ENCODE results near the gene DERL2. TPM values are rescaled to one million over a fixed set of nuclear protein-coding genes. Genes with fewer than 3 reads are reported as not detected.

DERL2 gene
- polyA plus RNA-seq, 1 donor (not counting 4 experiments of a cell fraction or from before 2014, with no cell fraction given), result 83.6 TPM

DNA sequence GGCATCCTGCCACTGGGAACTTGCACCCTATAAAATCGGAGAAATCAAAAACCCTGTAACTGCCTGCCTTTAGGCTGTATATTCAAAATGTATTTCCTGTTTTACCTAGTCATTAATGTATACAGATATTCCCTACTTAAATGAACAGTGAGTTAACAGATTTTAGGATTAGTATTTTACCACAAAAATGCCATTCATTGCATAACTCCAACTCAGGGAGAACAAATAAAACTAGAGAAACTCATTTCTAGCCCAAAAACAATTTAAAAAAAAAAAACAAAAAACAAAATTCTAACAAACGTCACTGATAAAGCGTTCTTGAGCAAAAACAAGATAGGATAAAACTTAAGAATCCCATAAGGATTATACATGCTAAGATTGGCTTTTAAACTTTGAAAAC lies 13.5 kb downstream of the DERL2 start:
- Histone ChIP-seq H4K20me1 (ENCODE audit: control insufficient read depth, extremely low read depth, insufficient read depth, low read length) (no peaks in the 10 kb centered on the region), H3K4me3 (ENCODE audit: control insufficient read depth in 2 of 3, extremely low read depth in 1 of 3, insufficient read depth in 2 of 3, low read depth in 1 of 3, low read length in 3 of 3) (no peak overlapping the region), H2AFZ (ENCODE audit: control insufficient read depth, low read length) (no peak overlapping the region), H3K36me3 (ENCODE audit: control insufficient read depth in 2 of 2, extremely low read depth in 1 of 2, insufficient read depth in 2 of 2, low read length in 2 of 2) (peaks cover 10 to 16% of the 10 kb centered on the region in 2 experiments), H3K27me3 (ENCODE audit: control insufficient read depth, extremely low read depth, insufficient read depth, low read length) (no peaks in the 10 kb centered on the region), H3K79me2 (ENCODE audit: control insufficient read depth, insufficient read depth, low read length) (peaks cover 17% of the 10 kb centered on the region), H3K27ac (ENCODE audit: control insufficient read depth, insufficient read depth, low read length) (no peak overlapping the region), H3K9ac (ENCODE audit: control insufficient read depth, extremely low read depth, insufficient read depth, low read length) (no peak overlapping the region), H3K4me2 (ENCODE audit: control insufficient read depth, extremely low read depth, insufficient read depth, low read depth, low read length) (no peak overlapping the region), H3K4me1 (ENCODE audit: control insufficient read depth, extremely low read depth, insufficient read depth, low read length) (no peaks in the 10 kb centered on the region), H3K9me1 (ENCODE audit: control insufficient read depth, extremely low read depth, insufficient read depth, low read length) (no peaks in the 10 kb centered on the region), H3K9me3 (ENCODE audit: control insufficient read depth, low read depth, low read length) (no peaks in the 10 kb centered on the region)
- FAIRE-seq (no peak), DNase-seq (ENCODE audit: low read depth, low spot score) (no peak)
- dilution Hi-C loops (cut with MboI; ENCODE audit: extremely low pct_ligation_motif_present, low sequenced_read_pairs), result no loop called here
- no peak for TF ChIP-seq EZH2 (IDR thresholded peaks at IDR 0.05; ENCODE audit: low read length)
- TF ChIP-seq, protein P1, sequence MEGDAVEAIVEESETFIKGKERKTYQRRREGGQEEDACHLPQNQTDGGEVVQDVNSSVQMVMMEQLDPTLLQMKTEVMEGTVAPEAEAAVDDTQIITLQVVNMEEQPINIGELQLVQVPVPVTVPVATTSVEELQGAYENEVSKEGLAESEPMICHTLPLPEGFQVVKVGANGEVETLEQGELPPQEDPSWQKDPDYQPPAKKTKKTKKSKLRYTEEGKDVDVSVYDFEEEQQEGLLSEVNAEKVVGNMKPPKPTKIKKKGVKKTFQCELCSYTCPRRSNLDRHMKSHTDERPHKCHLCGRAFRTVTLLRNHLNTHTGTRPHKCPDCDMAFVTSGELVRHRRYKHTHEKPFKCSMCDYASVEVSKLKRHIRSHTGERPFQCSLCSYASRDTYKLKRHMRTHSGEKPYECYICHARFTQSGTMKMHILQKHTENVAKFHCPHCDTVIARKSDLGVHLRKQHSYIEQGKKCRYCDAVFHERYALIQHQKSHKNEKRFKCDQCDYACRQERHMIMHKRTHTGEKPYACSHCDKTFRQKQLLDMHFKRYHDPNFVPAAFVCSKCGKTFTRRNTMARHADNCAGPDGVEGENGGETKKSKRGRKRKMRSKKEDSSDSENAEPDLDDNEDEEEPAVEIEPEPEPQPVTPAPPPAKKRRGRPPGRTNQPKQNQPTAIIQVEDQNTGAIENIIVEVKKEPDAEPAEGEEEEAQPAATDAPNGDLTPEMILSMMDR (optimal IDR thresholded peaks at IDR 0.05 in 1 of 3, IDR thresholded peaks at IDR 0.05 in 1 of 3, conservative IDR thresholded peaks at IDR 0.05 in 1 of 3; ENCODE audit: extremely low read depth in 1 of 3, insufficient read depth in 2 of 3, low read length in 3 of 3), result no peak

DNA sequence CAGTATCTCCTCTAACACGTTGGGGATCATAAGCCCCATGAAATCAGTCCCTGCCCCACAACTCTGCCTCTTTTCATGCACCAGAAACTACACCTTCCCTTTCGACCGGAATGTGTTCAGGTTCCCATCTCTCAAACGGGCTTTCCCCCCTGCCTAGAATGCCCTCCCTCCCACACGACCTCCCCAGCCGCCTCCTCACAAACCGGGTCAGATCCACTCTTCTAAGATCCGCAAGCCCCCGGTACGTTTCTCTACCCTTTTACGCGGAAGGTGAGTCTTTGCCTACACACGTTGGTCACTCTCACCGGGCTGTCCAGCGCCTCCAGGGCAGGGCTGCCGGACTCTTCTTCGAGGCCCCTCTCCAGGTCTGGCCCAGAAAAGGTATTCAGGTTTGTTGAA lies 17.9 kb downstream of the DERL2 start:
- Histone ChIP-seq H3K9ac (ENCODE audit: control insufficient read depth, extremely low read depth, insufficient read depth, low read length) (peak overlapping the region; percentile 82), H3K4me3 (ENCODE audit: control insufficient read depth in 2 of 3, extremely low read depth in 1 of 3, insufficient read depth in 2 of 3, low read depth in 1 of 3, low read length in 3 of 3) (peak overlapping the region; percentile 78 to 88 (median 86)), H3K9me3 (ENCODE audit: control insufficient read depth, low read depth, low read length) (no peaks in the 10 kb centered on the region), H4K20me1 (ENCODE audit: control insufficient read depth, extremely low read depth, insufficient read depth, low read length) (no peaks in the 10 kb centered on the region), H2AFZ (ENCODE audit: control insufficient read depth, low read length) (peak overlapping the region; percentile 88), H3K36me3 (ENCODE audit: control insufficient read depth in 2 of 2, extremely low read depth in 1 of 2, insufficient read depth in 2 of 2, low read length in 2 of 2) (peaks cover 0 to 8% of the 10 kb centered on the region in 2 experiments), H3K79me2 (ENCODE audit: control insufficient read depth, insufficient read depth, low read length) (peaks cover 57% of the 10 kb centered on the region), H3K27me3 (ENCODE audit: control insufficient read depth, extremely low read depth, insufficient read depth, low read length) (no peaks in the 10 kb centered on the region), H3K4me2 (ENCODE audit: control insufficient read depth, extremely low read depth, insufficient read depth, low read depth, low read length) (peak overlapping the region; percentile 63), H3K9me1 (ENCODE audit: control insufficient read depth, extremely low read depth, insufficient read depth, low read length) (peaks cover 2% of the 10 kb centered on the region), H3K4me1 (ENCODE audit: control insufficient read depth, extremely low read depth, insufficient read depth, low read length) (peaks cover 8% of the 10 kb centered on the region), H3K27ac (ENCODE audit: control insufficient read depth, insufficient read depth, low read length) (peak overlapping the region; percentile 65)
- dilution Hi-C loops (cut with MboI; ENCODE audit: extremely low pct_ligation_motif_present, low sequenced_read_pairs), result no loop called here
- TF ChIP-seq EZH2 (IDR thresholded peaks at IDR 0.05; ENCODE audit: low read length), result no peak
- TF ChIP-seq, protein P1 (optimal IDR thresholded peaks at IDR 0.05 in 1 of 3, IDR thresholded peaks at IDR 0.05 in 1 of 3, conservative IDR thresholded peaks at IDR 0.05 in 1 of 3; ENCODE audit: extremely low read depth in 1 of 3, insufficient read depth in 2 of 3, low read length in 3 of 3), result no peak
- peak; percentile 29 for FAIRE-seq
- DNase-seq (ENCODE audit: low read depth, low spot score), result no peak

All from keratinocyte (primary cell).